HepG2 (cell line): ENCODE results near the gene PSORS1C1. TPM values are rescaled to one million over a fixed set of nuclear protein-coding genes. Genes with fewer than 3 reads are reported as not detected.

ENCODE experiments used
- BRD4 ChIP-seq: sonication (generic); formaldehyde crosslinking; IDR thresholded peaks from 2 replicates; pipeline ENCODE4 v1.4.0; 2020; ENCODE audit warnings: missing genetic modification reagents
- CBX2 ChIP-seq, 2 experiments: fragments of 200-600 bp in 1 of 2; sonication (generic); formaldehyde crosslinking in 1 of 2; IDR thresholded peaks; 2 replicates each; pipeline versions ENCODE4 v1.7.0 to v1.8.1; 2018 to 2022; ENCODE audit warnings: low read depth in 2 of 2, low read length in 1 of 2, mild to moderate bottlenecking in 1 of 2, missing genetic modification reagents in 1 of 2
- HOXA7 ChIP-seq: sonication (generic); formaldehyde crosslinking; IDR thresholded peaks from 2 replicates; pipeline ENCODE4 v1.8.1; 2022; ENCODE audit warnings: mild to moderate bottlenecking, missing genetic modification reagents, moderate library complexity
- KLF11 ChIP-seq: IDR thresholded peaks from 2 replicates; pipeline ENCODE4 v1.6.1; 2016; ENCODE audit warnings: missing compliant biosample characterization
- MAFK ChIP-seq, 2 experiments: IDR thresholded peaks in 1 of 2; conservative IDR thresholded peaks in 1 of 2; 2 replicates each; pipeline ENCODE4 v1.6.1; 2011; ENCODE audit warnings: improper control_type of control experiment in 2 of 2, low read length in 2 of 2
- MBNL3 ChIP-seq: fragments of 250-450 bp; sonication (Bioruptor Pico); conservative IDR thresholded peaks from 2 replicates; pipeline ENCODE4 v1.8.0; 2022; ENCODE audit warnings: mild to moderate bottlenecking, inconsistent platforms
- PAF1 ChIP-seq: IDR thresholded peaks from 2 replicates; pipeline ENCODE4 v1.6.1; 2016; ENCODE audit warnings: missing genetic modification reagents, missing compliant biosample characterization
- RARA ChIP-seq: IDR thresholded peaks from 2 replicates; pipeline ENCODE4 v1.6.1; 2016; ENCODE audit warnings: missing genetic modification reagents, missing compliant biosample characterization
- ZNF205 ChIP-seq: IDR thresholded peaks from 2 replicates; pipeline ENCODE4 v1.6.1; 2018; ENCODE audit warnings: missing biosample characterization, missing genetic modification reagents
- ZNF3 ChIP-seq: IDR thresholded peaks from 2 replicates; pipeline ENCODE4 v1.7.0; 2017; ENCODE audit warnings: inconsistent platforms
- ZNF367 ChIP-seq: sonication (generic); formaldehyde crosslinking; IDR thresholded peaks from 2 replicates; pipeline ENCODE4 v1.4.0; 2020; ENCODE audit warnings: missing genetic modification reagents, borderline replicate concordance
- ZNF720 ChIP-seq: sonication (generic); formaldehyde crosslinking; IDR thresholded peaks from 2 replicates; pipeline ENCODE4 v1.4.0; 2020; ENCODE audit warnings: missing genetic modification reagents
- ZNF790 ChIP-seq: sonication (generic); formaldehyde crosslinking; IDR thresholded peaks from 2 replicates; pipeline ENCODE4 v1.8.0; 2022; ENCODE audit warnings: missing genetic modification reagents, mild to moderate bottlenecking, borderline replicate concordance
- polyA plus RNA-seq, 8 experiments: library from polyadenylated mRNA; depleted of rRNA in 3 of 8; stranded (reverse) in 7 of 8; unstranded in 1 of 8; fragments of >200 nt; fragmentation: Illumina TruSeq in 4 of 8; extraction: Trizol in 4 of 8; gene quantifications; 2 replicates each; pipeline versions ENCODE4 v1.2.1 to v1.2.3, GENCODE V29; 2011 to 2016; ENCODE audit warnings: low read depth in 4 of 8, missing spikeins in 1 of 8, mixed read lengths in 1 of 8; ENCODE audit not compliant: insufficient read depth in 1 of 8
- total RNA-seq, 5 experiments: library from RNA; depleted of rRNA; stranded (reverse); fragments of >200 nt; fragmentation: Illumina TruSeq; extraction: Trizol; gene quantifications; 2 replicates each; pipeline ENCODE4 v1.2.3, GENCODE V29; 2016; ENCODE audit warnings: low read depth in 1 of 5
- TF ChIP-seq, protein P1 (sequence below): sonication (generic); formaldehyde crosslinking; IDR thresholded peaks from 2 replicates; pipeline ENCODE4 v1.4.0; 2020; ENCODE audit warnings: missing genetic modification reagents
- TF ChIP-seq, protein P2 (sequence below): sonication (generic); formaldehyde crosslinking; IDR thresholded peaks from 2 replicates; pipeline ENCODE4 v1.5.0; 2020; ENCODE audit warnings: missing genetic modification reagents
- TF ChIP-seq, protein P3 (sequence below): sonication (generic); formaldehyde crosslinking; IDR thresholded peaks from 2 replicates; pipeline ENCODE4 v1.4.0; 2020; ENCODE audit warnings: missing genetic modification reagents, borderline replicate concordance
- TF ChIP-seq, protein P4 (sequence below): IDR thresholded peaks from 2 replicates; pipeline ENCODE4 v1.6.1; 2016; ENCODE audit warnings: missing biosample characterization, missing genetic modification reagents, low read depth
- TF ChIP-seq, protein P5 (sequence below): sonication (generic); formaldehyde crosslinking; IDR thresholded peaks from 2 replicates; pipeline ENCODE4 v1.9.0; 2022; ENCODE audit warnings: missing genetic modification reagents, mild to moderate bottlenecking, borderline replicate concordance

The PSORS1C1 gene
- total and polyA plus RNA-seq, 2 of the 13 experiments (the other 11 are each of a cell fraction or from before 2014, with no cell fraction given) = 0.01 to 0.02 TPM

DNA sequence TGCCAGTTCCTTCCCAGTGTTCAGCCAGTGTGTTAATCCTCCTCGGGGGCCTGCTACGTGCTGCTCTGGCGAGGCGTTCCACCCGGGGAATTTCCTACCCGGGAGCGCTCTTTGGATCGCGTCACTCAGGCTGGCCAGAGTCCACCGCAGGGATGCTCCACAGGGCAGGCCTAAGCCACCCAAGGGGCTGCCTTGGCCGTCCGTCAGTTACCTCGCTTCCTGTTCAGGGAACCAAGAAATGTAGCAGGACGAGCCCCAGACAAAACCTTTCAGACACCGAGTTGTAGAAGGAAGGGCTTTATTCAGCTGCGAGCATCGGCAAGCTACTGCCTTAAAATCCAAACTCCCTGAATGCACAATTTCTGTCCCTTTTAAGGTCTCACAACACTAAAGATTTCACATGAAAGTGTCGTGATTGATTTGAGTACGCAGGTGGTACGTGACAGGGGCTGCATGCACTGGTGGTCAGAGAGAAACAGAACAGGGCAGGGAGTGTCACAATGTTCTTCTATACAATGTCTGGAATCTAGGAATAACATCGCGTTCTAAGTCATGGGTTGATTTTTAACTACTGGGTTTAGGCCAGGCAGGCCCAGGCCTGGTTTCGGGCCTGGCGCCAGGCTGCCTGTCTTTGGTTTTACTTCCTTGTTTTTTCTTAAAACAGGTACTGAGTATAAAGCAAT is 71.6 kb downstream of the PSORS1C1 start (continued):
- TF ChIP-seq, protein P1, sequence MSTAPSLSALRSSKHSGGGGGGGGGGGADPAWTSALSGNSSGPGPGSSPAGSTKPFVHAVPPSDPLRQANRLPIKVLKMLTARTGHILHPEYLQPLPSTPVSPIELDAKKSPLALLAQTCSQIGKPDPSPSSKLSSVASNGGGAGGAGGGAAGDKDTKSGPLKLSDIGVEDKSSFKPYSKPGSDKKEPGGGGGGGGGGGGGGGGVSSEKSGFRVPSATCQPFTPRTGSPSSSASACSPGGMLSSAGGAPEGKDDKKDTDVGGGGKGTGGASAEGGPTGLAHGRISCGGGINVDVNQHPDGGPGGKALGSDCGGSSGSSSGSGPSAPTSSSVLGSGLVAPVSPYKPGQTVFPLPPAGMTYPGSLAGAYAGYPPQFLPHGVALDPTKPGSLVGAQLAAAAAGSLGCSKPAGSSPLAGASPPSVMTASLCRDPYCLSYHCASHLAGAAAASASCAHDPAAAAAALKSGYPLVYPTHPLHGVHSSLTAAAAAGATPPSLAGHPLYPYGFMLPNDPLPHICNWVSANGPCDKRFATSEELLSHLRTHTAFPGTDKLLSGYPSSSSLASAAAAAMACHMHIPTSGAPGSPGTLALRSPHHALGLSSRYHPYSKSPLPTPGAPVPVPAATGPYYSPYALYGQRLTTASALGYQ (CRISPR knock-in tag) = no peak; the same call in 1 of the 2 replicates
- TF ChIP-seq PAF1 (CRISPR knock-in tag) (no peak), HOXA7 (CRISPR knock-in tag) (no peak), BRD4 (CRISPR knock-in tag) (0 out of 2 replicates have a peak, but pooled peaks have one; percentile 17), ZNF3 (CRISPR knock-in tag) (peak; percentile 56; the same call in 1 of the 2 replicates), MAFK (conservative IDR thresholded peaks at IDR 0.05 in 1 of 2, IDR thresholded peaks at IDR 0.05 in 1 of 2; ENCODE audit: low read length in 2 of 2) (no peak), ZNF205 (CRISPR knock-in tag) (peak; percentile 75; the same call in 1 of the 2 replicates), ZNF367 (CRISPR knock-in tag) (no peak), ZNF790 (no peak), KLF11 (peak; percentile 78; the same call in 1 of the 2 replicates), ZNF720 (CRISPR knock-in tag) (no peak), RARA (CRISPR knock-in tag) (peak; percentile 35; the same call in 1 of the 2 replicates), CBX2 (IDR thresholded peaks at IDR 0.05; ENCODE audit: low read depth, low read length) (no peak), CBX2 (CRISPR knock-in tag; IDR thresholded peaks at IDR 0.05; ENCODE audit: low read depth) (no peak), MBNL3 (no peak)
- TF ChIP-seq, protein P2, sequence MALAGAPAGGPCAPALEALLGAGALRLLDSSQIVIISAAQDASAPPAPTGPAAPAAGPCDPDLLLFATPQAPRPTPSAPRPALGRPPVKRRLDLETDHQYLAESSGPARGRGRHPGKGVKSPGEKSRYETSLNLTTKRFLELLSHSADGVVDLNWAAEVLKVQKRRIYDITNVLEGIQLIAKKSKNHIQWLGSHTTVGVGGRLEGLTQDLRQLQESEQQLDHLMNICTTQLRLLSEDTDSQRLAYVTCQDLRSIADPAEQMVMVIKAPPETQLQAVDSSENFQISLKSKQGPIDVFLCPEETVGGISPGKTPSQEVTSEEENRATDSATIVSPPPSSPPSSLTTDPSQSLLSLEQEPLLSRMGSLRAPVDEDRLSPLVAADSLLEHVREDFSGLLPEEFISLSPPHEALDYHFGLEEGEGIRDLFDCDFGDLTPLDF (CRISPR knock-in tag) = 0 out of 2 replicates have a peak, but pooled peaks have one; percentile 50
- TF ChIP-seq, protein P3, sequence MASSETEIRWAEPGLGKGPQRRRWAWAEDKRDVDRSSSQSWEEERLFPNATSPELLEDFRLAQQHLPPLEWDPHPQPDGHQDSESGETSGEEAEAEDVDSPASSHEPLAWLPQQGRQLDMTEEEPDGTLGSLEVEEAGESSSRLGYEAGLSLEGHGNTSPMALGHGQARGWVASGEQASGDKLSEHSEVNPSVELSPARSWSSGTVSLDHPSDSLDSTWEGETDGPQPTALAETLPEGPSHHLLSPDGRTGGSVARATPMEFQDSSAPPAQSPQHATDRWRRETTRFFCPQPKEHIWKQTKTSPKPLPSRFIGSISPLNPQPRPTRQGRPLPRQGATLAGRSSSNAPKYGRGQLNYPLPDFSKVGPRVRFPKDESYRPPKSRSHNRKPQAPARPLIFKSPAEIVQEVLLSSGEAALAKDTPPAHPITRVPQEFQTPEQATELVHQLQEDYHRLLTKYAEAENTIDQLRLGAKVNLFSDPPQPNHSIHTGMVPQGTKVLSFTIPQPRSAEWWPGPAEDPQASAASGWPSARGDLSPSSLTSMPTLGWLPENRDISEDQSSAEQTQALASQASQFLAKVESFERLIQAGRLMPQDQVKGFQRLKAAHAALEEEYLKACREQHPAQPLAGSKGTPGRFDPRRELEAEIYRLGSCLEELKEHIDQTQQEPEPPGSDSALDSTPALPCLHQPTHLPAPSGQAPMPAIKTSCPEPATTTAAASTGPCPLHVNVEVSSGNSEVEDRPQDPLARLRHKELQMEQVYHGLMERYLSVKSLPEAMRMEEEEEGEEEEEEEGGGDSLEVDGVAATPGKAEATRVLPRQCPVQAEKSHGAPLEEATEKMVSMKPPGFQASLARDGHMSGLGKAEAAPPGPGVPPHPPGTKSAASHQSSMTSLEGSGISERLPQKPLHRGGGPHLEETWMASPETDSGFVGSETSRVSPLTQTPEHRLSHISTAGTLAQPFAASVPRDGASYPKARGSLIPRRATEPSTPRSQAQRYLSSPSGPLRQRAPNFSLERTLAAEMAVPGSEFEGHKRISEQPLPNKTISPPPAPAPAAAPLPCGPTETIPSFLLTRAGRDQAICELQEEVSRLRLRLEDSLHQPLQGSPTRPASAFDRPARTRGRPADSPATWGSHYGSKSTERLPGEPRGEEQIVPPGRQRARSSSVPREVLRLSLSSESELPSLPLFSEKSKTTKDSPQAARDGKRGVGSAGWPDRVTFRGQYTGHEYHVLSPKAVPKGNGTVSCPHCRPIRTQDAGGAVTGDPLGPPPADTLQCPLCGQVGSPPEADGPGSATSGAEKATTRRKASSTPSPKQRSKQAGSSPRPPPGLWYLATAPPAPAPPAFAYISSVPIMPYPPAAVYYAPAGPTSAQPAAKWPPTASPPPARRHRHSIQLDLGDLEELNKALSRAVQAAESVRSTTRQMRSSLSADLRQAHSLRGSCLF (CRISPR knock-in tag) = no peak
- TF ChIP-seq, protein P4, sequence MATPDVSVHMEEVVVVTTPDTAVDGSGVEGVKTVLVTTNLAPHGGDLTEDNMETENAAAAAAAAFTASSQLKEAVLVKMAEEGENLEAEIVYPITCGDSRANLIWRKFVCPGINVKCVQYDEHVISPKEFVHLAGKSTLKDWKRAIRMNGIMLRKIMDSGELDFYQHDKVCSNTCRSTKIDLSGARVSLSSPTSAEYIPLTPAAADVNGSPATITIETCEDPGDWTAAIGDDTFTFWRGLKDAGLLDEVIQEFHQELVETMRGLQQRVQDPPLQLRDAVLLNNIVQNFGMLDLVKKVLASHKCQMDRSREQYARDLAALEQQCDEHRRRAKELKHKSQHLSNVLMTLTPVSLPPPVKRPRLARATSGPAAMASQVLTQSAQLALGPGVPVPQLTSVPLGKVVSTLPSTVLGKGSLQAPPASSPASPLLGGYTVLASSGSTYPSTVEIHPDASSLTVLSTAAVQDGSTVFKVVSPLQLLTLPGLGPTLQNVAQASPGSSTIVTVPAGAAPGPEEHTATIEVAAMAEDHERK = no peak
- TF ChIP-seq, protein P5, sequence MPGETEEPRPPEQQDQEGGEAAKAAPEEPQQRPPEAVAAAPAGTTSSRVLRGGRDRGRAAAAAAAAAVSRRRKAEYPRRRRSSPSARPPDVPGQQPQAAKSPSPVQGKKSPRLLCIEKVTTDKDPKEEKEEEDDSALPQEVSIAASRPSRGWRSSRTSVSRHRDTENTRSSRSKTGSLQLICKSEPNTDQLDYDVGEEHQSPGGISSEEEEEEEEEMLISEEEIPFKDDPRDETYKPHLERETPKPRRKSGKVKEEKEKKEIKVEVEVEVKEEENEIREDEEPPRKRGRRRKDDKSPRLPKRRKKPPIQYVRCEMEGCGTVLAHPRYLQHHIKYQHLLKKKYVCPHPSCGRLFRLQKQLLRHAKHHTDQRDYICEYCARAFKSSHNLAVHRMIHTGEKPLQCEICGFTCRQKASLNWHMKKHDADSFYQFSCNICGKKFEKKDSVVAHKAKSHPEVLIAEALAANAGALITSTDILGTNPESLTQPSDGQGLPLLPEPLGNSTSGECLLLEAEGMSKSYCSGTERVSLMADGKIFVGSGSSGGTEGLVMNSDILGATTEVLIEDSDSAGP (CRISPR knock-in tag) = peak; percentile 77; the same call in 1 of the 2 replicates
